ENCODE measurements around the gene KCNF1. TPM values are rescaled to one million over a fixed set of nuclear protein-coding genes. Genes with fewer than 3 reads are reported as not detected.

KCNF1 gene
- total RNA-seq, 1 experiment from 2014 or later, result 3.2 TPM

DNA sequence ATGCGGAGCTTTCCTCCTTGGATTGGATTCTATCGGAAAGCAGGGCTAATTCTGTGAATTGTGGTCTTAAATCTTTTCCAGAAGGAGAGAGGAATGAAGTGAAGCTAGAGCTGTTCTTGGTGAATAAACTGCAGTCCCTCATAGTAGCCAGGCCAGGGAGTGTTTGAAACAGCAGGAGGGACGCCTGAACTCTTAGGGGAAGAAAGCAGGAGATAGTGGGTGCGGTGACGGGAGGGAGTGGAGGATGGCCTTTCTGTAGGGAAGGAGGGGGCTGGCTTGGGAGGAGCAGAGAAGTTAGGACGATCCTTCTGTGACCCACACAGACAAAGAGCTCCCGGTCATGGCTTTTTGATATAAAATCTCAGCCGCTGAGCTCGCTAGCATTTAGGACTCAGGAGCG, 47.5 kb upstream of the KCNF1 start:
- H3K4me2 ChIP-seq (ENCODE audit: insufficient read depth, insufficient read length, low read length), result no peak overlapping the region
- WGBS (ENCODE audit: extremely low coverage, insufficient read length, low lambda C conversion rate), result no CpG with 5 or more reads among the region's 10 CpGs
- no peak overlapping the region for H3K4ac ChIP-seq (ENCODE audit: low read depth, low read length)
- Mint-ChIP-seq H3K9me3 (no peaks in the 10 kb centered on the region), H3K27ac (no peak overlapping the region), H3K36me3 (ENCODE audit: insufficient read depth in 1 of 3, low read depth in 3 of 3) (no peaks in the 10 kb centered on the region), H3K27me3 (ENCODE audit: low read depth) (peaks cover 2% of the 10 kb centered on the region), H3K4me3 (no peak overlapping the region), H3K4me1 (peaks cover 7 to 14% of the 10 kb centered on the region in 2 experiments)
- no peaks in the 10 kb centered on the region for H3K9me3 ChIP-seq (ENCODE audit: control insufficient read depth, low read depth, low read length)
- no peak overlapping the region for H2BK5ac ChIP-seq (ENCODE audit: insufficient read length, low read length)
- H2AK5ac ChIP-seq (ENCODE audit: insufficient read length, low read length), result no peak overlapping the region
- no peaks in the 10 kb centered on the region for H3K79me2 ChIP-seq (ENCODE audit: insufficient read depth, low read length)
- no peaks in the 10 kb centered on the region for H3K4me1 ChIP-seq (ENCODE audit: insufficient read depth, low read length)
- no peak for TF ChIP-seq CTCF (conservative IDR thresholded peaks at IDR 0.05)
- H4K91ac ChIP-seq (ENCODE audit: insufficient read length, low read depth, low read length), result peak overlapping the region; percentile 8
- no peak overlapping the region for H4K8ac ChIP-seq (replicated peaks; ENCODE audit: insufficient read length, low read depth, low read length)
- no peak for DNase-seq
- H2BK120ac ChIP-seq (ENCODE audit: low read depth, low read length, poor library complexity, severe bottlenecking), result no peak overlapping the region
- H3K18ac ChIP-seq (ENCODE audit: insufficient read length, low read depth, low read length), result no peak overlapping the region
- H3K23ac ChIP-seq (ENCODE audit: insufficient read length, low read depth, low read length), result no peak overlapping the region
- no peak overlapping the region for H4K5ac ChIP-seq (ENCODE audit: insufficient read length, low read depth, low read length)
- H3K14ac ChIP-seq (ENCODE audit: insufficient read depth, low read length), result no peak overlapping the region
- H4K20me1 ChIP-seq (ENCODE audit: control insufficient read depth, insufficient read depth, insufficient read length), result no peaks in the 10 kb centered on the region
- H2AFZ ChIP-seq (ENCODE audit: low read length), result no peak overlapping the region
- H3K27ac ChIP-seq (ENCODE audit: insufficient read length, low read depth, low read length), result no peak overlapping the region
- no peak overlapping the region for H2BK20ac ChIP-seq (ENCODE audit: low read depth, low read length, poor library complexity, severe bottlenecking)
- no peak overlapping the region for H2BK15ac ChIP-seq (ENCODE audit: low read depth, low read length)
- H3K27me3 ChIP-seq (ENCODE audit: insufficient read depth, low read length), result no peaks in the 10 kb centered on the region
- H3K23me2 ChIP-seq (ENCODE audit: insufficient read length, low read depth, low read length, poor library complexity, severe bottlenecking), result no peaks in the 10 kb centered on the region
- H3K9ac ChIP-seq (ENCODE audit: extremely low read depth, insufficient read length, low read length), result no peak overlapping the region
- no peaks in the 10 kb centered on the region for H3K79me1 ChIP-seq (ENCODE audit: insufficient read depth, low read depth, low read length, poor library complexity, severe bottlenecking)
- no peak overlapping the region for H2BK12ac ChIP-seq (ENCODE audit: insufficient read length, low read depth, low read length)
- H3K56ac ChIP-seq (ENCODE audit: insufficient read length, low read depth, low read length), result no peak overlapping the region
- H3T11ph ChIP-seq (ENCODE audit: low read length), result no peak overlapping the region

Data from H9 (cell line).